Measurements from ENCODE around the gene WDR33.

Gene WDR33

DNA sequence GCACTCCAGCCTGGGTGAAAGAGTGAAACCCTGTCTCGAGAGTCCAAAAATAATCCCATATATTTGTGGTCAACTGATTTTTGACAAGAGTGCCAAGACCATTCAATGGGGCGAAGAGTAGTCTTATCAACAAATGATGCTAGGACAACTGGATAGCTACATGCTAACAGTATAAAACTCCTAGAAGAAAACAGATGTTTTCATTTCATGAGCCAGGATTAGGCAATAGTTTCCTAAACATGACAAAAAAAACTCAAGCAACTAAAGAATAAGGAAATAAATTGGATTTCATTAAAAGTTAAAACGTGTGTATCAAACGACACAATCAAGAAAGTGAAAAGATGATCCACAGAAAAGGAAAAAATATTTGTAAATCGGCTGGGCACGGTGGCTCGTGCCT, 141.9 kb downstream of the WDR33 start:
- no peak for DNase-seq

GRCh38 chr2:127665267-127665893, 145.6 kb downstream of the WDR33 start:
- no peak for DNase-seq

DNA sequence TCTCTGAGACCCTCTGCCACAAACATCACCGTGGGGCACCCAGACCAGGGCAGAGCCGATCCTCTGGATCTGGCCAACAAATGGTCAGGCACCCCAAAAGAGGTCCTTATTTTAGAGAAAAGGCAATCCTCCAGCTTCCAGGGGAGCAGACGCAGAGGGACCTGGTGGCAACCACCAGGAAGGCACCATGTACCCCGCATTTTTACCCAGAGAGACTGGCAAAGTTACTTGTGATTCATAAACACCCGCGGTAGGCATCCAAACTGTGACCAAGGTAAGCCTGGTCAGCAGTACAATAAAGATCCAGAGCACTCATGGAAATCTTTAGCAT, 146.1 kb downstream of the WDR33 start:
- no peak for DNase-seq

GRCh38 chr2:127664065-127664894, 146.7 kb downstream of the WDR33 start:
- DNase-seq = no peak

GRCh38 chr2:127663566-127664064, 147.4 kb downstream of the WDR33 start:
- DNase-seq = no peak

DNA sequence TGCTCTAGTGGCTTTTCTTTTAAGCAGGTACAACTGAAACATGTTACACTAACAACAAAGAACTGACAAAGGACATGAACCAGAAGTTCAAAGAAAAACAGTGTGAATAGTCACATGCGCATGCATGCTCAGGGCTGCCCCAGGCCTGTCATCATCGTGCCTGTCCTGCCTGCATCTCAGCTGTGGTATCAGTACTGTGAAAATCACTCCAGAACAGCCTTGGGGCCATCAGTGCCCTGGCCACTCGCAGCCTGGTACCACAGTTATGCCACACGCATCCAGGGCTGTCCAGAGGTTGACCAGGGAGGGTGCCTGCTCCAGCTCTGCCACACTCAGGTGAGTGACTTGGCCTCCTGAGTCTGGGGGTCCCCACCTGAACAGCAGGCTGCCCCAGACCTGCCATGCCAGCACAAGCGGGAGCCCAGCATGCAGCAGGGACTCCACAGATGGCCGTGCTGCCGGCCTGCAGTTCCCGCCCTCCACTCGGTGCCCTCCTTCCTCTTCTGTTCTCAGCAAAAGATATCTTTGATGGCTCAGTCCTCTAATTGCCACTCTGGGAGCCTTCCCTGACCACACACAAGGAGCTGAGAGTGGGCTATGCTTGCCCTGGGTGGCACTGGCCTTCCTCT, 147.9 kb downstream of the WDR33 start:
- DNase-seq = no peak

GRCh38 chr2:127661949-127662510, 148.9 kb downstream of the WDR33 start:
- DNase-seq = no peak

- DNase-seq = no peak
Measured at GRCh38 chr2:127661072-127661649, 149.8 kb downstream of the WDR33 start.

- no peak for DNase-seq
Measured at GRCh38 chr2:127660291-127660578, 150.7 kb downstream of the WDR33 start.

DNA sequence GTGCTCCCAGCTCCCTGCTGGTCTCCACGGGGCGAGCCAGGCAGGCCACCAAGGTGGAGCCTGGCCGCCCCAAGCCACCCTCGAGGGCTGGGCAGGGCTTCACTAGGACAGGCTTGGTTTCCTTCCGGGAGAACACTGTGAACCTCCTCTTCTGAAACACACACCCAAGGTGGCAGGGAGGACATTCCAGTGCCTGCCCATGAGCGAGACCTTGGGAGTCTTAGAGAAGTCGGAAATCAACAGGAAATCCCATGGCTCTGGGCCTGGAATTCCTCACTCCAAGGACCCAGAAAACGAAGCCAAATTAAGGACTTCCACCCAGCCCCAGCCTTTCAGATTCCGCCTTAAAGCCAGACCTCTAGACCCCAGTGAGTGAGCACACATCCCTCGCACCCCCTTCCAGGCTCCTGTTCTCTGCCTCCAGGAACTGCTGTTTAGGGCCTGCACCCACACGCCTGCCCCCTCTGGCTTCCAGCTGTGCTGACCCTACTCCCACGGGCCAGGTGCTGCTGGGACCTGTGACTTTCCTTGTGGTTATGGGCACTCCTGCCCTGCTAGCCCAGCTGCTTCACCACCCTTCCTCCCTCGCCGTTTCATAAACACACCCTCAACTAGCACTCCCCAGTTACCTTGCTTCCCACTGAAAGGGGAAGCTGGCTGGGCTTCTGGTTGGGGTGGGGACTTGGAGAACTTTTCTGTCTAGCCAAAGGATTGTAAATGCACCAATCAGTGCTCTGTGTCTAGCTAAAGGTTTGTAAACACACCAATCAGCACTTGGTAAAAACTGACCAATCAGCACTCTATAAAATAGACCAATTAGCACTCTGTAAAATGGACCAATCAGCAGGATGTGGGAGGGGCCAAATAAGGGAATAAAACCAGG, 151.3 kb downstream of the WDR33 start:
- no peak for DNase-seq

DNA sequence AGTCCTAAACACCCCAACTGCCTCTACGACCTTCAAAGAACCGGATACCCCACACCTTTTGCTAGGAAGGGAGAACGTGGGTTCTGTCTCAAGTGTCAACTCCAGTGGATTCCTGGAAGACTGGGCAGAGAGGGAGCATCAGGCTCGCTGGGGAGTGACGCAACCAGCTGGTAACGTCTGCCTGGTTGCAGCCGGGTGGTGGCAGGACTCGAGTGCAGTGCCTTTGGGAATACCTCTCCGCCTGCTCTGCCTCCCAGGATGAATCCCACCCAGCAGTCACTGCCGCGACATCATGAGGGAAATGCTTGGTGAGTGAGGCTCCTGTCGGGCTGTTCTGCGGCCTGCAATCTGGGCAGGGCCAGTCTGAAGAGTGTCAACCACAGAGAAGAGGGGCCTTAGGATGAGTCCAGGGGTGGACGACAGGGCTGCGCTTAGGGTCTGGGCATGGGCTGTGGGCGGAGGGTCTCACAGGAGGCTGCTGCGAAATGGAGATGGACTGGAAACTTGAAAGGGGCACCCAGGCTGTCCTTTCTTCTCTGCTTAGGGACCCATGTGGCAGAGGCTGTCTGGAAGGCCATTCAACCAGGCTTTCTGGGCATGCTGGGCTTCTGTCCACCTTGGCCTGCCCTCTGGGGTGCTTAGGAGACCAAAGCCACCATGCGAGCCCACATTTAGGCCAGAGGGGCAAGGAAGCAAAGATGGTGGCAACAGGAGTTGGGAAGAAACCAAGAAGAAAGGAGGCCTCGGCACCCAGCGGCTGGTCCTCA, 152.1 kb downstream of the WDR33 start:
- no peak for DNase-seq

- DNase-seq = no peak
Measured at GRCh38 chr2:127658146-127658545, 152.8 kb downstream of the WDR33 start.

DNA sequence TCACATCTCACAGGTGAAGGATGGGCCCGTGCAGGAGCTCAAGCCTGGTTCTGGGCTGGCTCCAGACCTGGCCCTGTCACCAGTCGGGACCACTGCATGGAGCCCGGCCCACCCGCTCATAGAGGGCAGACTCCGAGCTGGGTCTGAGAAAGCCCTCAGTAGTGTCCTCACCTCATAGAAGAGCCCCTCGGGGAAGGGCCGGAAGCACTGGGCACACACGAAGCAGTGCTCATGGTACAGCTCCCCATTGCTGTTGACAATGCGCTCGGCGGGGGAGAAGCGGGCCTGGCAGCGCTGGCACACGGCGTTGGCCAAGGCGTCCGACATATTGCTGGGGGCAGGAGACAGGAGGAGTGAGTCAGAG, 153.8 kb downstream of the WDR33 start:
- DNase-seq = no peak

DNA sequence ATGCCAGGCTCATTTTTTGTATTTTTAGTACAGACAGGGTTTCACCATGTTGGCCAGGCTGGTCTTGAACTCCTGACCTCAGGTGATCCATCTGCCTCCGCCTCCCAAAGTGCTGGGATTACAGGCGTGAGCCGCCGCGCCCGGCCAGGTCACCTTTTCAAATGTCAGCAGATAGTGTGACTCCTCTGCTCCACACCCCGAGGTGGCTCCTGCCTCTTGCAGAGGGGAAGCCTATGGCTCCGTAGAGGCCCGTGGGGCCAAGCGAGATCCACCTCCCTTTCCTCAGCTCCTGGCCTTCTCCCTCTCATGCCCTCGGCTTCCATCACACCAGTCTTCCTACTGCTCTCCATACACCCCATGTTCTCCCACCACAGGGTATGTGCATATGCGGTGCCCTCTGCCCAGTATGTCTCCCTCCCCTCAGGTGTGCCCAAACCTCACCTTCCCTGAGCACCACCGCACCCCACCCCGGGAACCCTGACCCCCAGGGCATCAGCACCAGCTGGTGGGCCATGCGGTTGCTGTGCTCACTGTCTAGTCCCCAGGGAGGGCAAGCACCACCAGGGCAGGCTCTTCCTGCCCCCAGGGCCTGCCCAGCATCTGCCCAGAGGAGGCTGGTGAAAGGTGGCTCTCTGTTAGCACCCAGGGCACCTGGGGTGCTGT, 154.3 kb downstream of the WDR33 start:
- DNase-seq = no peak

DNA sequence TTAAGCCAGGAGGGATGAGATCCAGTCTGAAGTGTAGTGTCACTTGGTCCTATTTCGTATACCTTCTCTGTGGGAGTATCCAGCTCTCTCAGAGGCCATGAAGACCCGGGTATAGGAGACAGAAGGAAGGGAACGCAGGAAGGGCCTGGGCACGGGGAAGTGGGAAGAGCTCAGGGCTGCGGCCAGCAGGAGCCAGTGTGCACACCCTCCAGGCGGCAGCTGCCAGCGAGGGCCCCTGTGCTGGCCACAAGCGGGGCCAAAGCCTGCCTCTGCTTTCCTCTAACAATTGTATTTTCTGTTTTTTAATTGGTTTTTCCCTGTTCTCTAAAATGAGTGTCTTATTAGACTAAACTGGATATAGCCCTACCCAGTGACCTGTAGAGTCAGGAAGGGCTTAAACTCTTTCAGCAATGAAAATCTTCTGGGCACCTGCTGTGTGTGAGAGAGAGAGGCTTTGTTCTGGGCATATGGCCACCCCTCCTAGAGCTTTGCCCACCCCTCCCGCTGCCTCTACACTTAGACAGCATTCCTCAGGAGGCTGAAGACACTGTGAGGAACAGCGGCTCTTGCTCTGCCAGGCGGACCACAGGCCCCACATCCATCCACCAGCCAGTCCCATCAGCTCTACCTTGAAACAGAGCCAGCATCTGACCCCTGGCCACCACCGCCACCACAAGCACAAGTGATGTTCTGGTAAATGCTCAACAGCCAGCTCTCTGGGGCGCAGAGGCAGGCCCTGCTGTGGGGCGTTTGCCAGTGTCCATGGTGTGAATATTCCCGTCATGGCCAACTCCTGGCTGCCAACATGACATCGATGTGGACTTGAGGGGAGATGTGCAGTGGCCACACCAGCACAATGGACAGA, 155.5 kb downstream of the WDR33 start:
- DNase-seq = no peak

- no peak for DNase-seq
Measured at GRCh38 chr2:127654838-127655175, 156.2 kb downstream of the WDR33 start.

DNA sequence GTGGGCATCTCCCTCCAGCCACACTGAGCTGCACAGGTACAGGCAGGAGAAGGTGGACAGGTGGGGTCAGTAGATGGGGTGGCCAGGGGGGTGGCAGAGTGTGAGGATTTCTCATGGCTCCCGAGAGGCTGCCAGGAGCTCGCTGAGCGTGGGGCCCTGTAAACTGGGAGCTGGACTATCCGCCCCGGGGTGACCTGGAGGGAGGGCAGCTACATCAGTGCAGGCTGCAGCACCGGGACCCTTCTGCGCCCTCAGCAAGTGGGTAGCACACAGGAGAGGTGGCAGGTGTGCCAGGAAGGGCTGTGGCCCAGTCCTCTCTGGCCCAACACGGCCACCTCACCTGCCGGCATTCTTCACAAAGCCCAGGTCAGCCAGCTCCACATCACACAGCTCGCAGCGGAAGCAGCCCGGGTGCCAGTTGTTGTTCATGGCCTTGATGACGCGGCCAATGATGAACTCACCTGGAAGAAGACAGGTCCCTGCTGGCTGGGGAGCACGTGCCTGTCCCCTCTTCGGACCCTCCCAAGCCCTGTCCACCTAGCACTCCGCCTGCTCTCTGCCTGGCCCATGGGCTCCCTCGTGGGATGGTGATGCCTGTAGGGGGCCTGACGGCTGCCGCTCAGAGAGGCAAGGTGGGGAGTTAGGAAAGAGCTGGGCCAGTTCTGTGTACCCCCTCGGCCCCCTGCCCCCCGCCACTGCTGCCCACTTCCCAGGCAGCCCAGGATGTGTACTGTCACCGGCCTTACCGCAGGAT, 156.7 kb downstream of the WDR33 start:
- no peak for DNase-seq

GRCh38 chr2:127653421-127654083, 157.4 kb downstream of the WDR33 start:
- no peak for DNase-seq

- no peak for DNase-seq
Measured at GRCh38 chr2:127652786-127653357, 158.1 kb downstream of the WDR33 start.

Data from GOT3 (cell line).